ENCODE data around the gene HPX.

- no peak for TF ChIP-seq TAF1 (conservative IDR thresholded peaks at IDR 0.05)
- no peak for TF ChIP-seq CTCF (IDR thresholded peaks at IDR 0.05; ENCODE audit: low read depth, low read length, missing input control)
- TF ChIP-seq RAD21 (IDR thresholded peaks at IDR 0.05), result no peak
- TF ChIP-seq ATF3 (IDR thresholded peaks at IDR 0.05), result no peak
- TF ChIP-seq RXRA (IDR thresholded peaks at IDR 0.05), result no peak
- TF ChIP-seq REST (IDR thresholded peaks at IDR 0.05), result no peak
- TF ChIP-seq MAX (IDR thresholded peaks at IDR 0.05), result no peak
- no peak for TF ChIP-seq JUND (IDR thresholded peaks at IDR 0.05)
- TF ChIP-seq YY1 (IDR thresholded peaks at IDR 0.05), result no peak
- TF ChIP-seq SP1 (IDR thresholded peaks at IDR 0.05), result no peak
- TF ChIP-seq FOXA1 (IDR thresholded peaks at IDR 0.05), result no peak
- TF ChIP-seq EGR1 (IDR thresholded peaks at IDR 0.05; ENCODE audit: low read depth in 2 of 2), result no peak
- no peak for TF ChIP-seq GABPA (IDR thresholded peaks at IDR 0.05 in 1 of 2, conservative IDR thresholded peaks at IDR 0.05 in 1 of 2)
- TF ChIP-seq ZBTB33 (IDR thresholded peaks at IDR 0.05), result no peak
Measured at GRCh38 chr11:6474413-6474792, 33.6 kb upstream of the HPX start.

All from liver (tissue), 3 donors.